Mammary epithelial cell (primary cell): ENCODE measurements around the gene ATP2C2.

Experiments
- EZH2 ChIP-seq: IDR thresholded peaks from 2 replicates; pipeline ENCODE4 v1.6.1; 2012; ENCODE audit warnings: low read length, inconsistent platforms, borderline replicate concordance
- TF ChIP-seq, protein P1 (sequence below), 2 donors: IDR thresholded peaks in 1 of 2; conservative IDR thresholded peaks in 1 of 2; 2 replicates each; pipeline ENCODE4 v1.5.1; 2011 to 2012; ENCODE audit warnings: inconsistent platforms in 2 of 2, low read length in 2 of 2, mild to moderate bottlenecking in 2 of 2, control low read depth in 1 of 2, low read depth in 1 of 2; ENCODE audit not compliant: insufficient read depth in 1 of 2; ENCODE audit errors: extremely low read depth in 1 of 2

DNA sequence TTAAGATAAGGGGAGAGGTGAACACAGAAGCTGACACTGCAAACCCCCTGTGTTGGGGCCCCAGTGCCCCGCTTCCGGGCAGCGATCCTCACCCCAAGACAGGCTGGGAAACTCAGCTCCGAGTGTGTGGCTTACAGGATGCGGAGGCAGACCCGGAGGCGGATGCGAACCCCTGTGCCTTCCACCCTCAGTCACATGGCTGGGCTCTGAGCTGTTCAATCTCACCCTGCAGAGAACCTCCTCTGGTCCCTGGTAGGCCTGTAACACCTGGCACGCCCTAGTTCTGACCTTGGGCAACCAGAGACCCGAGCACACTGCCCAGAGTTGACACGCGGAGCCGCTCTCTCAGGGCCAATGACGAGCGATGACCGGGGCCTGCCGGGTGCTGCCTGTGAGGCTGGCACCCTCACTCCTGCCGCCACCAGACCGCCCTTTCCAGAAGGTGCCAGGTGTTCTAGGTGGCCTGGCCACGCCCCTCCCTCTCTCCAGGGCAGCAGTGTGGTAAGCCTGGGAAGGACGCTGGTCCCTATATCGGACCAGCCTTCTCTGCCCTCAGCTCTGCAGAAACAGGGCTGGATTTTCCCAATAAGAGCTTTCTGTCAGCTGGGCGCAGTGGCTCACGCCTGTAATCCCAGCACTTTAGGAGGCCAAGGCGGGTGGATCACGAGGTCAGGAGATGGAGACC is 112.9 kb downstream of the ATP2C2 start:
- TF ChIP-seq, protein P1, sequence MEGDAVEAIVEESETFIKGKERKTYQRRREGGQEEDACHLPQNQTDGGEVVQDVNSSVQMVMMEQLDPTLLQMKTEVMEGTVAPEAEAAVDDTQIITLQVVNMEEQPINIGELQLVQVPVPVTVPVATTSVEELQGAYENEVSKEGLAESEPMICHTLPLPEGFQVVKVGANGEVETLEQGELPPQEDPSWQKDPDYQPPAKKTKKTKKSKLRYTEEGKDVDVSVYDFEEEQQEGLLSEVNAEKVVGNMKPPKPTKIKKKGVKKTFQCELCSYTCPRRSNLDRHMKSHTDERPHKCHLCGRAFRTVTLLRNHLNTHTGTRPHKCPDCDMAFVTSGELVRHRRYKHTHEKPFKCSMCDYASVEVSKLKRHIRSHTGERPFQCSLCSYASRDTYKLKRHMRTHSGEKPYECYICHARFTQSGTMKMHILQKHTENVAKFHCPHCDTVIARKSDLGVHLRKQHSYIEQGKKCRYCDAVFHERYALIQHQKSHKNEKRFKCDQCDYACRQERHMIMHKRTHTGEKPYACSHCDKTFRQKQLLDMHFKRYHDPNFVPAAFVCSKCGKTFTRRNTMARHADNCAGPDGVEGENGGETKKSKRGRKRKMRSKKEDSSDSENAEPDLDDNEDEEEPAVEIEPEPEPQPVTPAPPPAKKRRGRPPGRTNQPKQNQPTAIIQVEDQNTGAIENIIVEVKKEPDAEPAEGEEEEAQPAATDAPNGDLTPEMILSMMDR (conservative IDR thresholded peaks at IDR 0.05 in 1 of 2, IDR thresholded peaks at IDR 0.05 in 1 of 2; ENCODE audit: extremely low read depth in 1 of 2, insufficient read depth in 1 of 2, low read depth in 1 of 2, low read length in 2 of 2): no peak
- TF ChIP-seq EZH2: no peak
